Limb (tissue), 2 donors: ENCODE results near the gene NDOR1.

Source experiments
- DNase-seq, 2 donors: peaks; one replicate each; pipeline ENCODE4 v3.0.0-alpha.2; 2016; ENCODE audit errors: extremely low spot score in 2 of 2

The NDOR1 gene

DNA sequence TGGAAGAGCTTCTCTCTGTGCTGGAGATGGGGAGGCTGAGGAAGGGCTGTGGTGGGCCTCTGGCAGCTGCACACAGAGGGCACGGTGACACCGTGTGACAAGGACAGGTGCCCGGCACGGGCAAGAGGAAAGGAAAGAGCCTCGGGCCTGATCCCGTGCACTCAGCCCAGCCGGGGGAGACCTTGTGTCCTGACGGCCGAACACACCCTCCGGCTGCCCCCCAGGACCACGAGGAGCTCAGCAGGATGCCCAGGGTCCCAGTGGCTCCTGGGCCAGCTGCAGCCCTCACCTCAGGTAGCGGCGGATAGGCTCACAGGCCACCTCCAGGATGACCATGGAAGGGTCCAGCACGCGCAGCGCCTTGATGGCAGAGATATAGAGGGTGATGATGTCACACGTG, 22.7 kb upstream of the NDOR1 start:
- no peak for DNase-seq

DNA sequence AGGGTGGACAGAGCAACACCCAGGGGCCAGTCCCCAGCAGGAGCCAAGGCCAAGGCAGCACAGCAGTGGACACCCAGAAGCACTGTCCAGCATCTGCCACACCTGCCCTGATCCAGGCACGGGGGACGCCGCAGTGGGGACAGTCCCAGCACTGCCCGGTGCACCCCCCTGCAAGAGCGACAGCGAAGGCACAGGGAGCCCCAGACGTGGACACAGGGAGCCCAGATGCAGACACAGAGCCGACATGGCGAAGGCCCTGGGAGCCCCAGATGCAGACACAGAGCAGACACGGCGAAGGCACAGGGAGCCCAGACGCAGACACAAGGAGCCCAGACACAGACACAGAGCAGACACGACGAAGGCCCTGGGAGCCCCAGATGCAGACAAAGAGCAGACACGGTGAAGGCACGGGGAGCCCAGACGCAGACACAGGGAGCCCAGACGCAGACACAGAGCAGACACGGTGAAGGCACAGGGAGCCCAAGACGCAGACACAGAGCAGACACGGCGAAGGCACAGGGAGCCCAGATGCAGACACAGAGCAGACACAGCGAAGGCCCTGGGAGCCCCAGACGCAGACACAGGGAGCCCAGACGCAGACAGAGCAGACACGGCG, 21.4 kb upstream of the NDOR1 start:
- no peak for DNase-seq

DNA sequence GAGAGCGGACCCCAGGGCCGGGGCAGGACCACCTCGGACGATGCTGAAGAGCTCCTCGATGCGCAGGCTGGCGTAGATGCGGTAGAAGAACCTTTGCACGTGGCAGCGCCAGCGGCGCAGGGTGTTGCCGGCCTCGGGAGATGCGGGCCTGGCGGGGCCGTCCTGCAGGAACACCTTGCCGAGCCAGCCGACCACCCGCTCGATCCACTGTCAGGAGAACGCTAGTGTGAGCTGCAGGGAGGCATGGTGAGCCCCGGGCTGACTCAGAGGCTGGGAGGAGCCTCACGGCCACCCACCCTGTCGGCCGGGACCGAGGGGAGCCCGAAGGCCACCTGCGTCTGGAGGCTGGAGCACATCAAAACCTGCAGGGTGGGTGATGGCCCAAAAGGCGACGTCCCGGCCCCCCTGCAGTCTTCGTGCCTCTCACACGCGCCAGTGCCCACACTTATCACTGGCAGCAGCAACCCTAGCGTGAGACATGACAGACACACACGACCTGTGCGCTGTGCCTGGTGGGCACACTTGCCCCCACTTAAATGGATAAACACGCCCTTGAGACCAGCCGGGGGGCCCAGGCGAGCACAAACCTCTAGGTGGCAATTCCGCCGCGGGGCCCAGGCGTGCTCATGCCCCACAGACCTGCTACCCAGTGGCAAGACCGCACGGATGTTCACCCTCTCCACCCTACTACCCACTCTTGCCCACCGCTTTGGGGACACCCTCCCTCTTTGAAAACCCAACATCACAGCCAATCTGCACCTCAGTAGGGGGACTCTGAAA, 20.4 kb upstream of the NDOR1 start:
- no peak for DNase-seq

DNA sequence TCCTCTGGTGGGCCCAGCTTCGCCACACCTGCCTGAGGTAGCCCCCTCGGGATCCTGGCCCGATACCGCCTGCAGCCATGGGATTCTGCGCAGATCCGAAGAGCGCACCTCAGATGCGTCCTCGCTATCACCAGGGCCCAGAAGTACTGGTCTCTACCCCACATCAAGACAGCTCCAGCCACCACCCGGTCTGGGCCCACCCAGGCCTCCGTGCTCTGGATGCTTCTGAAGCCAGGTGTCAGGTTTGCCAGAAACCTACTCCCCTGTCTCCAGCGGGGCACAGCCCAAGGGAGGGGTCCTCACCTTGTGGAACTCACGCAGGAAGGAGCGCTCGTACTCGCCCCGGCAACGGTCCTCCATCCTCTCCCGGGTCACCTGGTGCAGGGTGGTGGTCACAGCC, 19.6 kb upstream of the NDOR1 start:
- no peak for DNase-seq

DNA sequence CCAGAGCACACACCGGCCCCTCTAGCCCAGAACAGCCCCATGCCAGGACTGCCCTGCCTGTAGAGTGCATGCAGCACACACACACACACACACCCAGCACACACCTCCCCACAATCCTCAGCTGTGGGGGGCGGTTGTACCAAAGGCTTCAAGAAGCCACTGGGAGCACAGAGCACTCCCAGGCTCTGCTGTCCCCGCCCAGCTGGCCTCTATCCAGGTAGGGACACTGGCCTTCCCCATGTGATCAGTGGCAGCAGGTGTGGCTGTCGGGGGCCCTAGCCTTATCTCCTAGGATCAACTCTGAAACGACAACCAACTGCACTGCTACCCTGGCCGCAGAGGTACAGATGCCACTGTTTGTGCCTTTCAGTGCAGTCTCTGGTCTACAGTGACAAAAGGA, 19.1 kb upstream of the NDOR1 start:
- no peak for DNase-seq

DNA sequence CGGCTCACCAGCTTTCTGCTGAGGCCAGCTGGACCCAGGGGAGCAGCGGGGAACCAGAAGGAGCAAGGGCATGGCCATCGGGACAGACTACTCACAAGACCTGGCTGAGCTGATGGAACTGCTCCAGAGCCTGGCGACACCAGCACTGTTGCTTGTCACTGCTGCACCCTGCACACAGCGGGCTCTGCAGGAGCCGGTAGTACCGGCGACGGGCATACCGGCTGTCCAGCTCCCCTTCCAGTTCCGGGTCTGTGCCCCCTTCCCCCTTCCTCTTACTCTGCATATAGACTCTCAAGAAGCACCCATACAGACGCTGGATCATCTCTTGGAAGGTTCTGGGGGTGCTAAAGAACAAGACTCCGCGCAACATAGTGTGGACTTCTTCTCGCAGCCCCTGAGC, 18.1 kb upstream of the NDOR1 start:
- no peak for DNase-seq

DNA sequence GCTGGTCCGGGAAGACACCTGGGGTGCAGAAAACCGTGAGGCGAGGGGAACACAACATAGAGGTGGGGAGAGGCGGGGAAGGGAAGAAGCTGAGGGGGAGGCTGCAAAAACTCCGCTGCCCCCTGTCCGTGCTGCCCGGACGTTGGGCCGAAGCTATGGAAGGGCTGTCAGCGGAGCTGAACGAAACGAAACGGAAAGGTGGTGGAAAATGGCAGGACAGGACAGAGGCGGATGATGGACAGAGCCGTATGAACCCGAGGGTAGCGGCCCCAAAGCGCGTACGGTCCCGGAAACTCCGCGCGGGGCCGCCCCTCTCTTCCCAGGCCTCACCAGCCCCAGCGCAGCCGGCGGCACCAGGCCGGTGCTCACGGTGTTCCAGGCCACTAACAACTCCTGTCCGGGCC, 17.4 kb upstream of the NDOR1 start:
- DNase-seq, result no peak

DNA sequence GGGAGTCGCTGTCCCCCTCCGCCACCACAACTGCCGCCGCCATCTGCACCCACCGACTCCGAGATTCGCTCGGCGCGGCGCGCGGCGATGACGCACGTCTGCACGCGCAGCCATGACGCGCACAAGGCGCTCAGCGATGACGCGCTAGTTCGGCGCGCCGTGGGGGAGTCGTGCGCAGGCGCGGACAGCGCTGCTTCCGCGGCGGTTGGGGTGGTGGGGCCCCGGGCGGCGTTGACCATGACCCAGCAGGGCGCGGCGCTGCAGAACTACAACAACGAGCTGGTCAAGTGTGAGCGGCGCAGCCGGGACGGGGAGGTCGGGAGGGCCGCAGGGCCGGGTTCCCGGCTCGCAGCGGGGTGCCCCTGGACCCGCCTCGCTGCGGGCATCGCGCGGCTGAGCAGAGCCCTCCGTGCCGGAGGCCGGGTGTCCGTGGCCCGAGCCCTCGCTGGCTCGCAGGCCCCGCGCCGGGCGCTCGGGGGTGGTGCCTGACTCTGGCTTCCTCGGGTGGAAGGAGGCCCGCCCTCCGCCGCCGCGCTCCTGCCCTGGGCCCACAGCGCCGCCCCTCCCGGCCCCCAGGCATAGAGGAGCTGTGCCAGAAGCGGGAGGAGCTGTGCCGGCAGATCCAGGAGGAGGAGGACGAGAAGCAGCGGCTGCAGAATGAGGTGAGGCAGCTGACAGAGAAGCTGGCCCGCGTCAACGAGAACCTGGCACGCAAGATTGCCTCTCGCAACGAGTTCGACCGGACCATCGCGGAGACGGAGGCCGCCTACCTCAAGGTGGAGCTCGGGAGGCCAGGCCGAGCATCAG, 16.8 kb upstream of the NDOR1 start, which contains the start of the genes ANAPC2 and SSNA1:
Gene ANAPC2, minus strand, starts transcription at position 71 of the 807 bp plus-strand sequence. Its CDS starts 28 bp downstream, at position 43.
Gene SSNA1, plus strand, starts transcription at position 187 of the 807 bp plus-strand sequence. Its CDS starts 51 bp downstream, at position 238.
- peak; percentile 88 to 98 for DNase-seq

DNA sequence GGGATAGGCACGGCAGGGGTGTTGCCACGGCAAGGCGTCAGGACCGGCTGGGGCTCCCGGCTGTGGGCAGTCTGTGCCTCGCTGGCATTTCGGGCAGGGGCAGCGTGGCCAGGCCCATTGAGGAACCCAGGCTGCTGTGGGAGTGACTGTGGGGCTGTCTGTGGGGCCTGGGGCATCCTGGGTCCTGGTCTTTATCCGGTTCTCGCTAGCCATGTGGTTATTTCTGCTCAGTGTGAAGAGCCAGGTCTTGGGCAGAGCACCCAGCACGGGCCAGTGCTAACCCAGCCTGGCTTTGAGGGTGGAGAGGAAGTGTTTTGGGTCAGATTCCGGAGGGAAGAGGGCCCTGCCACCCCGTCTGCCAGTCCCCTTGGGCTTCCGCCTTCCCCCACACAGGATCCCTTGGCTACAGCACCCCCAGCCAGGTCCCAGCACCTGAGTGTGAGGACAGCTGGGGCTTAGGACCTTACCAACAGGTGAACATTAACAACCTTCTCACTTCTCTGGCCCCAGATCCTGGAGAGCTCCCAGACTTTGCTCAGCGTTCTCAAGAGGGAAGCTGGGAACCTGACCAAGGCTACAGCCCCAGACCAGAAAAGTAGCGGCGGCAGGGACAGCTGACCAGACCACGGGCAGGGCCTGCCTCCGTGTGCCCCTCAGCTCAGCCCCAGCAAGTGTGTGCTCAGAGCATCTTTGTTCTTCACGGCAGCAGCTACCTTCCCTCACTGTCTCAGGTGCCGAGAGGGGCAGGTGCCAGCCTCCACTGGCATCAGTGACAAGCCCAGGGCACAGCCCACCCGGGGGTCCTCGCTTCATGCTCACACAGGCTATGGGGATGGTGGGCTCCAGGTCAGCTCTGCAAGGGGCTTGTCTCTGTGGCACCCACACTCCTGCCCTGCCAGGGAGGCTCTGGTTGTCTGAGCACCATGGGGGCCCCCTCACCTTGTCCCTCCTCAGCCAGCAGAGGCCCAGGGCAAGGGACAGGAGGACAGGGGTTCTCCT, 15.9 kb upstream of the NDOR1 start:
- no peak for DNase-seq

DNA sequence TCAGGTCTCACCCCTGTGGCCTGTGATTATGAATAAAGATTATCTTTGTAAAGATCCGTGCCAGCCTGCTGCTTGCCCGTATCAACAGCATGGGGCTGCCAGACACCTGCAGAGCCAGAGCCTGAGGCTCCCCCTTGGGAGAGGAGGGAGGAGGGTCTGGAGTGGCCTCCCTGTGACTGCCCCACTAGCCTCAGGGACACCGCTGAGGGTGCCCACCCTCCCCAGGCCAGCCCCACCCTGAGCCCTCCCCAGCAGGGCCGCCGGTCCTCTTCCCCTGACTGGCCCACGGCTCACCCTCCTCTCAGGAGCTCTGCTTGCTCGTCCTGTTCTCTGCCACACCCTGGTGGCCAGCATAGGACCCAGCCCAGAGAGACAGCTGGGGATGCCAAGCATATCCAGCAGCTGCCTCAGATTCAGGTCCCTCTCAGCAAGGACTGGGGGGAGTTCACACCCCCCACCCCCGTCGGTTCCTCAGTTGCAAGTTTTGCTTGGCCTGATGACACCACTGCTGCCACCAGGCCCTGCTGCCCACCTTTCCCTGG, 15.1 kb upstream of the NDOR1 start:
- no peak for DNase-seq

DNA sequence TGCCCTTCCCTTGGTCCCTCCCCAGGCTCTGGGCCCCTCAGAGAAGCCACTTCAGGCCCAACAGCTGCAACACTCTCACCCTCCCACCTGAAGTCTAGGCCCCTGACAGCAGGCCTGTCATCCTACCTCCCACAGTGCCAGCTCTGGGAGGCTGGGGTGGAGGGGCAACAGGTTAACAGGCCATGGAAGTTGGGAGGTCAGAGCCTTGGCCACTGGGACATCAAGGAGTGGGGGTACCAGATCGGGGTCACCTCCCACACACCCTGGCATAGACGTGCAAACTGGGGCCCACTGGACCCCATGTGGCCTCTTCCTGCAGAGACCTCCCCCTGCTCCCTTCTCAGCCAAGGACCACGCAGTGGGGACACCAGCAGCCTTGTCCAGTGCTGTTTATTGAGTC, 14.3 kb upstream of the NDOR1 start:
- no peak for DNase-seq

DNA sequence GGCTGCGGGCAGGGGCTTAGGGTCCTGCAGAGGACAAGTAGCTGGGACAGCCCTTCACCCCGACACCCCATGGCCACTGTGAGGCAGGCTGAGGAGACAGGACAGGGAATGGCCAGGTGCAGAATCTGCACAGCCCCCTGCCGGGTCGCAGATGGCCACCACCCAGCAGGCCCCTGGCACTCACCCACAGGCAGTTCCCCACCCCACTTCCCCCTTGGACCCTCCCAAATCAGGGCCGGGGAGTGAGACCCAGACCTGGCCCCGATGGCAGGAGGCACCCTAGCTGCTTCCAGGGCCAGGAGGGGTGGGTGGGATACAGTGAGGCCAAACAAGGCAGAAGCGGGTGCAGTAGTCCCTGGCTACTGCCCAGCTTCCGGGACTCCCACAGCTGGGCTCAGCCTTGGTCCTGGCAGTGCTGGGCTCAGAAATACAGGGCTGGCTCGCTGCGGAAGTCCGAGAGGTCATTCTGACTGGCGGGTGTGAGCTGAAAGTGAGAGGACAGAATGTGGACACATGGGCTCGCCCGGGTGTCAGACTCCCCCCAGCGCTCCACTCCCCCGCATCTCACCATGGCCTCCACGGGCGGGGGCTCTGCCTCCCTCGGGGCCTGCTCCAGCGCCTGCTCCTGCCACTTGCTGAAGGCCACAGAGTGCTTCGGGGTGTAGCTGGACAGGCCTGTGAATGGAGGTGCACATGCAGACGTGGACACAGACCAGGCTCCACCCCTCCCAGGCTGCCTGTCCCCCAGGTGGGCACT, 13.6 kb upstream of the NDOR1 start:
- DNase-seq, result no peak

DNA sequence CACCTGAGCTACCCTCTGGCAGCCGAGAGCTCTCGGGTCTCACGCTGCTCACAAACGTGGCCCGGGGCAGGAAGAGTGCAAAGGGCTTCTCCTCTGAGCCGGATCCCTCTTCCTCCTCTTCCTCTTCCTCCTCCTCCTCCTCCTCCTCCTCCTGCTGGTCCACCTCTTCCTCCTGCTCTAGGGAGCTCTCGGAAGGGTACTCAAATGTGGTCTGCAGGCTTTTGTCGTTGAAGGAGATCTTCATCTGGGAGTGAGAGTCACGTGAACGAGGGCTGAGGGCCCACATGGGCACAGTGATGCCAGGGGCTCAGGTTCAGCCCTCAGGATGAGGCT, 13.1 kb upstream of the NDOR1 start:
- DNase-seq, result no peak

DNA sequence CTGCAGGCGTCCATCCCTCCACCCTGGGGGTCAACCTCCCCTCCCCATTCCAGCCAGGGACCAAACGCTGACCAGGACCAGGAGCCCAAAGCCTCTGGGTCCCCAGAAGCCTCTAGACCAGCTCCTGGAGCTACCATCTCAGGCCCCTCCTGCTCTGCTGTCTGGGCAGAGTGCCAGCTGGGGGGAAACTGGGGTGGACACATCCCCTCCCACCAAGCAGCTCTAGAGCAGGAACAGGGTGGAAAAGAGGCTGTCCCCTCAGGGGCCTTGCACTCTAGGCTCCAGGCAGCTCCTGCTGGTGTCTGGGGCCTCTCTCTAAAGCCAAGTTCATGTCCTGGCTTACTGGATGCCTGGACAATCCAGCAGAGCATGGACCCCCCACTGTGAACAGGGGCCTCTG, 12.6 kb upstream of the NDOR1 start:
- no peak for DNase-seq

DNA sequence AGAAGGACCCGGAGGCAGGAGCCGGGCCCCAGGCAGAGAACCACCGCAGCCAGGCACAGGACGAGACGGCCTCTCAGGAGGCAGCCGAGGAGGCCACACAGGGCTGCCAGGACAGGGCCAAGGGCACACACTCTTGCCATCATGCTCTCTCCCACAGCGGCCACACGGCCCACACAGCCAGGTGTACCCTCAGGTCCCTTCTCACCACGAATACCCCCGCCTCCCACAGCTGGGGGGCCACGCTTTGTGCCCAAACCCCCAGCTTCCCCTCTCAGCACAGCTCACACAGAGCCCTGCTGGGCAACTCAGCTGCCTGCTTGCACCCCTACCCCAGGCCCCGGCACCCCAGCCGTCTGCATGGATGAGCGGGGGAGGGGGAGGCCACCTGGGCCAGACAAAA, 11.7 kb upstream of the NDOR1 start:
- no peak for DNase-seq

DNA sequence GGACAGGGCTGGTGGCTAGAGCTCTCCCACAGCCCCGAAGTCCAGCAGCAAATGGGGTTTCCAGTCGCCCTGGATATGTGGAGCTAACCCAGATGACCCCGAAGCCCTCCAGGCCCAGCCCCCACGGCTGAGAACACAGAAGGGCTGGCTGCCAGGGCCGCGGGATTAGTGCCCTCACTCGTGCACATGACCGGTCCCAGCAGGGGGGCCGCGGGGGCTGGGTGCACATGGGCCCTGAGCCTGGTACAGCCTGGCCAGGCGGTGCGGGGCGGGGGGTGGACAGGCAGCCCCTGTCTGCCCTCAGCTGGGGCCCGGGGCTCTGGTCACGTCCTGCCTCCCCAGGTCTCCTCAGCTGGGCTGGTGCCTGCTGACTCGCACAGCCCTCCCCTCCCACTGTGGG, 11.1 kb upstream of the NDOR1 start:
- DNase-seq, result no peak

DNA sequence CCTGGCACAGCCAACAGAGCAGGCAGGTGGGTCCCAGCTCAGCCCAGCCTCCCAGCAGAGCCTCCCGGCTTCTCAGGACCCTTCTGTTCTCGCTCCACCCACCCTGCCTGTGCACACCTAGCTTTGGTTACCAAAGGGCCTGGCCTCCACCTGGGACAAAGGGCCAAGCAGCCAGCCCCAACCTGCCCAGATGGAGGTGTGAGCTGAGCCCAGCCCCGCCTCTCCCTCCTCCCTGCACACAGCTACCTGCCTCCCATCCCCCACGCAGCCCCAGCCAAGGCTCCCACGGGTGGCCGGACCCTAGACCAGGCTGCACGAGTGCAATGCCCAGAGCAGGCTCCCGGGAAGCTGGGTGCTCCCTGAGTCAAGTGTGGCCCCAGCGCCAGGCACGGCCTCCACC, 10.6 kb upstream of the NDOR1 start:
- no peak for DNase-seq

DNA sequence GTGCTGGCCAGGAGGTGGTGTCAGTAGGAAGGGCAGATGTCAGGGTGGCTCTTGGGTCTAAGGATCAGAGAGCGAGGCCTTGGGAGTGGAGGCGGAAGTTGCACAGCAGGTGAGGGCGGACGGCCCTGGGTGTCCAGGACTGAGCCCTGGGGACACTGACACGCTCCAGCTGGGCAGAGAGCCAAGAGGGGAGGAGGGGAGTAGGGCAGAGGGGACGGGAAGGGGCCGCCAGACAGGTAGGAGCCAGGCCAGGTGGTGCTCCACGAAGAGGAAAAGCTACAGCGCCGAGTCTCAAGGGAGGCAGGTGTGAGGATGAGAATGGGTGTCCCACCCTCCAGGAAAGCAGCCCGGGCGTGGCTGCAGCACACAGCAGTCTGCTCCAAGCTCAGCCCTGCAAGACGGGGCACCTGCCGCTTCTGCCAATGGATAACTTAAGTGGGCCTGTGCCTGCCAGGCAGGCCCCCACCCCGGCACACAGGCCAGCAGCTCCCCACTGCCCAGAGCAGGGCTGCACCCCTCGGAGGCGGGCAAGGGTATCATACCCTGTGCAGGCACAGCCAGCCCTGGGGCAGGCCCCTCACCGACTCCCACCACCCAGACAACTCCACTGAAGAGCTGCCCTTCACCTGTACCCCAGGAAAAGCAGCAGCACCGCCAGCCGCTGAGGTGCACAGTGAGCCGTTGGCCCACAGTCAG, 9.8 kb upstream of the NDOR1 start:
- no peak for DNase-seq

DNA sequence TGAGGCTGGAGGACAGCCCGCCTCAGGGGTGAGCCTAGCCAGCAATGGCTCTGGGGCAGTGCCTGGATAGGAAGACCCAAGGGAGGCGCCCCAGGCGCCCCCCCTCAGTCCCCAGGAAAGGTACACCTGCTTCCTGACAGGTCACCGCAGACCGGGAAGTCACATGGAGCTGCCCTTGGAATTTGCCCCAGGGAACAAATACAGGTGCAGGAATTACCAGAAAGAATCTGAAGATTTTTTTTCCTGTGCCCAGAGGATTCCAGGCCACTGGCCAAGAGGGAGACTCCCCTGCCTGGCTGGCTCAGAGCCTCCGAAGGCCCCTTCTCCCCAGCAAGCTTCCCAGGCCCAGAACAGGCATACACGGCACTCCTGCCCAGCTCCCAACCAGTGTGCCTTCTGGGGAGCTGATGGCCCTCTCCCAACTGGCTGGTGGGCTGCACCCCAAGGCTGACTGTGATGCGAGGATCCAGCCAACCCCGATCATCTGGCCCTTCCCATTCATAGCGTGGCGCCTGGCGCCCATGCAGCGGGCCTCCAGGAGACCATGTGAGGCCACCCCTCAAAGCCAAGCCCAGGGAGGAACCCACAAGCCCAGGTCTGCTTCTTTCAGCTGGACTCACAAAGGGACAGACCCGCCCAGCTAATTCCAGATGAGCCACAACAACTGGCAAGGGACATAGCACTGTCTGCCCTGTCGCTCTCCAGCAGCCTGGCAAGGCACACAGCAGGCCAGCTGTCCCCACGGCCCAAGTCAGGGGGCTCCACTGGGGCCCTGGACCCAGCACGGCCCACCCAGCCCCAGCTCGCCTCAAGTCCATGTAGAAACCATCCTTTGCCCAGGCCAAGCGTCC, 7.2 kb upstream of the NDOR1 start:
- no peak for DNase-seq
